Stimulated activated CD4-positive, alpha-beta T cell treated with anti-CD3 and anti-CD28 coated beads, Interleukin-1b, Interleukin-23, amount 100 ng/mL, for 4 hours (primary cell): ENCODE measurements around the gene IPO8.
A peak's percentile ranks its signal among the peaks of the same experiment; 100 is the strongest.

ENCODE experiments used
- DNase-seq, 2 donors: peaks; one replicate each; pipeline ENCODE4 v3.0.0-alpha.2; 2020; ENCODE audit warnings: low read depth in 2 of 2

The IPO8 gene

DNA sequence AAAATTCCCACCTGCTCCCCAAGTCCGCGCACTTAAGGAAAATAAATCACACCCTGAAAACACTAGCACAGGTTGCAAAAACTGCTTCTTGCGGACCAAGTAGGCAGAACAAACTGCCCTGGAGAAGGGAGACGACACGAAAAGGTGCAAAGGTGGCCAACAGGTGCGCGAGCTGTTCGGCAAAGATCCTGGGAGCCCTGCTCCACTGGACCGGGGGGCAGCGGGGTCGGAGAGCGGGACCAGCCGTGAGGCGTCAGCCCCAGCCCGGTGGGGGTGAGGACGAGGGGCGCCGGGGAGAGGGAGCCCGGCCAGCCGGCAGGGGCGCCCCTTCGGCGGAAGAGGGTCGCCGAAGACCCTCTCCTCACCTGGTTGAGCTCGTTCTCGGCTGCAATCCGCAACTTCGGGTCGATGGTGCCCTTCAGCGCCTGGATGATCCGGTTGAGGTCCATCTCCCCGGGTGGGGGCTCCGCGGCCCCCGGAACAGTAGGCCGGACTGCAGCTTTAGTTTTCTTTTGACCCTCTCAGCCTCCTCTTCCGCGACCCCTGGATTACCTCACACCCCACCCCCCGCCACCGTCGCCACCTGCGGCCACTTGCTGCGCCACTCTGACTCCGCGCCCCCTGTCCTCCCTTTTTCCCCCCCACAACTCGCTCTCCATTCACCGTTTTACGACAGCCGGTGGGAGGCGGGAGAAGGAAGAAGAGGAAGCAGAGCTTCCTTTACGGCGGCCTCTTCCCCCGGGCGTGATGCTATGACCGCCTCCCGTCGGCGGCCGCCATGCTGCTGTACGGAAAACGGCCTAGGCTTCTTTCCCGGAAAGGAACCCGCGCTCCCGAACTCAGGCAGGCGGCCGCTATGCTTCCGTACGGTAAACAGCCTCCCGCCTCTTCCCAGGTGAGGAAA lies at the start of gene IPO8:
Gene IPO8, minus strand, starts transcription at position 671 of the 904 bp plus-strand sequence. Its CDS starts 222 bp downstream, at position 449.
- DNase-seq: peak; percentile 76 to 81

DNA sequence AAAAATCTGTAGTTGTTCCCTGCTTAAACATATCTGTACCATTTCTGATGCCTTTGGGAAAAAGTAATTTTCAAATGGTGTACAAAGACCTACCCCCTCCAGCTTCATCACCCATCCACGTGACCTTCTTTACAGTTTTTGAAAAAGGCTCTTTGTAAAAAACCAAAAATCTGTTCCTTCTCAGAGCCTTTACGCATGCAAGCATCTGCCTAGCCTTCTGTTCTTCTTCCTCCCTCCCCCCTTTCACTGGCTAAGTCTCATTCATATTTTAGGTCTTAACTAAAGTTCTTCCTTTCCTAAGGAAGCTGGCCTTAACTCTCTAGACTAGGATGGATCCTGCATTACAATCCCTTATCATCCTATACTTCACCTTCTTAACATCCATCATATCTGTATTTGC lies 48.7 kb upstream of the IPO8 start:
- no peak for DNase-seq

DNA sequence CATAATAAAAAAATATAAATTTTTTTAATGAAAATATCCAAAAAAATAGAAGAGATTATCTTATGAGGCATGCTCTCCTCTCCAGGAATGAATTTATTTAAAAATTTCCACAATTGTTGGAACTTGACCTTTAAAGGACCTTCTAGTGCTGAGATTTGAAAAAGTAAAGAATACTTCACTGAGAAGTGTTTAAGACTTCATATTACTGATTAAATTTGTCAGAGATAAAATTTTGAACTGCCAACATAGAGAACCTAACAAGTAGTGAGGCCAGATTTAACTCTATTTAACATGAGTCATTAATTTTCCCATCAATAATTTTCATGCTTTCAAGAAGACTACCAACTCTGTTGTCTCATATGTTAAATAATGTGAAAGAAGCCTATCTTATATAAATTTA lies 44.6 kb upstream of the IPO8 start:
- DNase-seq: no peak

DNA sequence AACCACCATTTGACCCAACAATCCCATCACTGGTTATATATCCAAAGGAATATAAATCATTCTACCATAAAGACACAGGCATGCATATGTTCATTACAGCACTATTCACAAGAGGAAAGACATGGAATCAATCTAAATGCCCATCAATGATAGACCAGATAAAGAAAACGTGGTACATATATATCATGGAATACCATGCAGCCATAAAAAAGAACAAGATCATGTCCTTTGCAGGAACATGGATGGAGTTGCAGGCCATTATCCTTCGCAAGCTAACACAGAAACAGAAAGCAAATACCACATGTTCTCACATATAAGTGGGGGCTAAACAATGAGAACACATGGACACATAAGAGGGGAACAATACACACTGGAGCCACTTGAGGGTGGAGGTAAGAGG lies 43.4 kb upstream of the IPO8 start:
- DNase-seq: no peak

DNA sequence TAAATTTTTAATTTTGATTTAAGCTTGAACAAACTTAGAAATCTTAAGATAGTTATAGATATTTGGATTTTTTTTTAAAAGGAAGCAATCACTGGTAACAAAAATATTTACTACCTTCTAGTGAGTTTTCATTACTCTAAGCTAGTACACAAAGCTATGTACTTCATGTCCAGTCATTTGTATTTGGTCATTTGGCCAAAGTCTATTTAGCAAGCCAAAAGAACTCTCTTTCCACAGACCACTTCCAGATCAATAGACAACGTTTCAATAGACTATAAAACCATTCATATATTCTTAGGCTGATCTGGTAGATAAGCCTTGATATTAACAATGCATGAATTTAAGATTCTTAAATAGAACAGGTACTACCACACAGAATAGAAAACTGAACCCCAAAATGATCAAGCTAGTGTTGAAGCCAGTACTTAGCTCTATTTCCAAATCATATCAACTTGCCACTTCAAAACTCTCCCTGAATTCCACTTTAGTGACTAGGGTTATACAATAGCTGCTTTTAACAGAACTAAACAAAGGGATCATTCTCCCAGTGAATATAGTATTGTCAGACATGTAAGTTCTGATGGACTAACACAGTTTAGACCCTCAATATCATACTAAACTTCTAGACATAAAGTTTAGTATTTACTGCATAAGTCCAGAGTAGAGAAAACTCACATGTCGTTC lies 37.4 kb upstream of the IPO8 start:
- DNase-seq: no peak

DNA sequence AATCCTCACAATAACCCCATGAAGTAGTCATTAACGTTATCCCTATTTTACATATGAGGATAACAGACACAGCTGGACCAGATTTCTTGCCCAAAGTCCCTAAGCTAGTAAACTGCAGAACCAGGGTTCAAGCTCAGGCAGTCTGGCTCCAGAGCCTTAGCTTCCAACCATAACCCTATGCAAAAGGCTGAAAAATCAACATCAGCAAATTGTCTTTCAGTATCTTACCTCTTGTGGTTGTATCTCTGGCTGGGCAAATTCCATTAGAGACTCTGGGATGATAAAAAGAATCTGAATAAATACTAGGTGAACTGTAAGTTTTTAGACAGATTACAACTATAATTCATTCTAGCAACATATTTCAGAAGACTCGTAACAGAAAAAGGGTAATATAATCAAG lies 34.3 kb upstream of the IPO8 start:
- no peak for DNase-seq

DNA sequence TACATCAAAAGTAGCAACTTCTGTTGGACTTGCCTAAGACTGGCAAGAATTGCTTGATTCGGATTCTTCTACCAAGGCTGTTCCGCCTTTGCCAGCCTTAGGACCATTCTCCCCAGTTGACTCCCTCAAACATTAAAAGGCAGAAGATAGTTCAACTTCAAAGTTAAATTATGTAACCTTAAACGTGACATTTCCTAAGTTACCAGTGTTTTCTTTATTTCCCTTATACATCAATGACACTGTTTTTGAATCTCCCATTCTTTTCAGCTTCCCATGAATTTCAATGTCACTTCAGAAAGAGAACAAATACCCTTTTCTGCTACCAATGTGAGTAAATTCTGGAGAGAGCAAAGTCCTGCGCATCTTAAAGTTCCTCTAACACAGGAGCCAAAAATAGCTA lies 33.9 kb upstream of the IPO8 start:
- no peak for DNase-seq

DNA sequence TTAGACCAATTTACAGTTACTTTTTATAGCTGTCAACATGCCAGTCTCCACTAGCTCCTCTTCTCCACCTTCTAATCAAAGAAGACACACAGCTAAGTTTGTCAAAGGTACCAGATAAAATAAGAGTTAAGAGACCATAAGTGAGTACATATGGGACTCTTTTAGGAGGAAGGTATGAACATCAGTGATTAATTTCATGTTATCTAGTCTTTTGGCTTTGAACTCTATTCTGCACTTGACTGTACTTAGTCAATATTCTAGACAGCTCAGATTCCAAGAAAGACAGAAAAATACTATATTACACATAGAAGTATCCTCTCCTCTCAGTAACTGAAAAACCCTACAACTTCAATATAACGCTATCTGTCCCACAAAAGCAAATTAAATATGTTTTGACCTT lies 31.0 kb upstream of the IPO8 start:
- DNase-seq: no peak

DNA sequence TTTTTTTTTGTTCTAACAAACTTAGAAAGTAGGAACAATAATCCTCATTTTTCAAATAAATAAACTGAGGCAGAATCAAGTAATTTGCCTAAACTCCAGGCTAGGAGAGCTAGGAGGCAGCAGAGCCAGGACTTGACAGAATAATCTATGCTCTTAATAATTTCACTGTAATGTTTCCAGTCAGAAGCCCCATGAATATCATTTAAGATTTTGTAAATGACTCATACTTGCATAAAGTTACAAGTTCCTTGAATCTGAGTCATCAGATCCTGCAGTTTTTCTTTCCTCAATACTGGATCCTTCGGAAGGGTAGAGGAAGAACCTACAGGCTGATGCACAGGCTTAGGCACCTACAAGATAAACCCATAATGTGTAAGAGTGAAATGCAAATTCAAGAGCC lies 30.1 kb upstream of the IPO8 start:
- DNase-seq: no peak

DNA sequence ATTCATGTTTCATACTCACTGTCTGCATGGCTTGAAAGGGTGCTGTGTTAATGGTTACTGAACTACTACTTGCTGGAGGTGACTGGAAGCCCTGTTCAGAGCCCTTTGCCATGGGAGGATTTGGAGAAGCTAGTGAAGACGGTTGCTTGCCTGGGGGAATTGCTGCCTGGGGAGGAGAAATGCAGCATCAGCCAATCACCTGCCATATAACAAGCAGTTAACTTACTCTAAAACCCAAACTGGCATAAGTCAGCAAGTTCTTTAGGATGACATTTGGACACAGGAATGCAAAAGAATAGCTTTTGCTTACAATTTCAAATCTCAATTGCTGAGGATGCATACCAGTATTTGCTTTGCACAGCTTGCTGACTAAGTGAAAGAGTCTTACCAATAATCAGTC lies 23.4 kb upstream of the IPO8 start:
- DNase-seq: no peak

DNA sequence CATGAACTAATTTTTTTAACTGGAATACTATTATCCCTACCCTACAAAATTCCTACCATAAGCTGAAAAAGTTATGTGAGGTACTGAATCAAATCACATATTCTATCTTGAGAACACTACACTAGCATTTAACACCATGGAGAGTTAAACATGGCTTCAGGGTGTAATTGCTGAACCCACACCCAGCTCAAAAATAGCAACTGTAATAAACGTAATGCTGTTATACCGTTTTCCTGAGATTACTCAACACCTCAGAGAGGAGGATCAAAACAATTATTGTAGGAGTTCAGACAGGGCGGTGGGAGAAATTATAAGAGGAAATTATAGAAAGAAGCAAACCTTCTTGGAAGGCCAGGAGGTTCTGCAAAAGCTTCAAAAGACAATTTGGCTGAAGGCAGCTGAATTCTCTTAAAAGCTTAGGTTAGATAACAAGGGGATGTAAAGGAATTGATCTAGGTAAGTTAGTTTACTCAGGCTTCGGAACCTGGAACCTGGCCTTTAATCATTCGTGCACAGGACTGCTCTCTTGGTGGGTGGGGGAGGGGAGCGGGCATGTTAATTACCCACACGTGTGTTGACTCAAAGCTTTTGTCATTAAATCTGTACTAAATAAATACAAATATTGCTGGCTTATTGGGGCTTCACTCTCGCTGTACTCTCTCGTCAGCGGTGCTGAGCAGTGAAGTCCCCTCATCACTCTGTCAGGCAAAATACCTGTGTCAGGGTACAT lies 12.1 kb upstream of the IPO8 start:
- no peak for DNase-seq

DNA sequence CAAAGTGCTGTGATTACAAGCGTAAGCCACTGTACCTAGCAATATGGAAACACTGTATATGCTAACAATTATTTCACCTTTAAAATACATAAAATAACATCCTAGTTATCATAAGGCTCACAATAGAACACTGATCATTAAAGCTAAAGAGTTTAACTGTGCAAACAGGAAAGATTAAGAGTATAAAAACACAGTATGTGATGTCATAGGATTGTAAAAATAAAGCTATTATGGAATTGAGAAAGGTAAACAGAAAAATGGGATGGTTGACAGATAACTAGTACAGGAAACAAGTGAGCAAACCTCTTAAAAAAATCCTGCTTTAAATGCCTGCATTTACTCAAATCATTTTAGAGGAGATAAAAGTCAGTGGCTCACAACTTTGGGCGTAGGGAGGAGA lies 10.8 kb upstream of the IPO8 start:
- DNase-seq: no peak

DNA sequence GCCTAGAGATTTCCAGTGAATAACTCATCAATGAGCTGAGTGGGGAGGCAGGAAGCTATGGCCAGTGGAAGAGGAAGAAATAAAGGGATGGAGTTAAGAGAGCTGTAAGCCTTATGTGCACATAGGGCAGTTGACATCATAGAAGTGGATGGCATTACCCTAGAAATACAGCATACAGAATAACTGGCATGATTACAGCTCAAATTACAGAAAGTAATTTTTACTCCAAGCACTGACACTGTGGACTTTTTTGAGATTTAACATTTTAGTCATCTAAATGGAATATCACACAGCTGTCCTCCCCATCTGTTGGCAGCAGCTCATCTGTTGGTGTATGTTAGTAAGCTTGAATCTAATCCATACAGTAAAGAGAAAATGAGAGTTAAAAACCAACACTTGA lies 5.4 kb upstream of the IPO8 start:
- no peak for DNase-seq

DNA sequence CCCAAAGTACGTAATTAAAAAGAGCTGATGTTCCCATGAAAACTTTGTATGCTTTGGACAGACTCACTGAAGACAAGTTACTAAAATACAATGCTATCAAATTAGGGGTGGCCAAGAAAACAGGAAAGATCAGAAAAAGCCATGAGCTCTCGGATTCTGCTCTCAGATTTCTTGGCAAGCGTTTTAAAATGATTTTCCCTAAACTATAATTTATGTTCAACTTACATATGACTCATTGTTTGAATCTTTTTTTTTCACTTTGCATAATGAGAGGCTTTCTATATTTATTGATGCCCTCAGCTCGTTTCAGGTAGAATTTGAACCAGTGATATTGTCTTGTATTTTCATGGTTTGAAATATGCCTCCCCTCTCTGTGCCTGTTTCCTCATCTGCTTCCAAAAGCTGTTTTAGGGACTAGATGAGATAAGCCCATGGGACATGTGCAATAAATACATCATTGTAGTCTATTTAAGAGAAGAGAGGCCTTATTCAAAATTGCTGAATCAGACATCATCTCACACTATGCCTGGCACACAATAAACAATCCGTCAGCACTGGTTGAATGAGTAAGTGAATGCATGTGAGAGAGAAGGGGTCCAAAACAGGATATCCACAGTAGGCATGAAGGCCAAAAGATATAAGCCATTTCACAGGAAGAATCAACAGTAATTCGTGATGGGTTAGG lies 4.7 kb upstream of the IPO8 start:
- no peak for DNase-seq

DNA sequence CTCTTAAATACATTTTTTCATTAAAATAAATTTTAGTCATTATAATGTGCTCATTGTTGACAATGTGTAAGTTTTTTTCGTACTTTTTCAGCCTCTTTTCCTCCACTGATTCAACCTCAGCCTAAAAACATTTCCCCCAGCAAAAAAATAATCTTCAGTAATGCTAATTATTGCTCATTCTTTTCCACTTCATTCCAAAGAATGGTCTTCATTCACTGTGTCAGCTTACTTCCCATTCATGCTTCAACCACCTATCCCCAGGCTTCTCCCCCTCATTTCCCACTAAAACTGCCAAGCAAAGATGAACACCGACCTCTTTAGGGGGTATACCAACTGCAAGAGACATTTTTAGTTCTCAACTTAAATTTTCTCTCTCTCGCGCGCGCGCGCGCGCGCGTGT lies 2.7 kb upstream of the IPO8 start:
- DNase-seq: no peak

DNA sequence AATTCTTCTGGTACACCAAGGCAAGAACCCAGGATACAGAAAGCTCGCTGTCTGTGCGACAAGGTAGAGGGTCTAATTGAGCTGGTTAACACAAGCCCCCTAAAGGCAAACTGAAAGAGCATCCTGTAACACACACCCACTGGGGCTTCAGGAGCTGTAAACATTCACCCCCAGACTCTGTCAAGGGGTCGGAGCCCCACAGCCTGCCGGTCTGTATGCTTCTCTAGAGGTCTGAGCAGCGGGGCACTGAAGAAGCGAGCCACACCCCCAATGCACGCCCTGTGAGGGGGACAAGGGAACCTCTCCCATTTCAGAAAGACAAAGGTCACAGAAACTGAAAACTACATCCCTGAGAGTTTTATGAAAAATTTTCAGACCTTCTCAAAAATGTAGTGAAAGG lies 1.3 kb upstream of the IPO8 start:
- no peak for DNase-seq

DNA sequence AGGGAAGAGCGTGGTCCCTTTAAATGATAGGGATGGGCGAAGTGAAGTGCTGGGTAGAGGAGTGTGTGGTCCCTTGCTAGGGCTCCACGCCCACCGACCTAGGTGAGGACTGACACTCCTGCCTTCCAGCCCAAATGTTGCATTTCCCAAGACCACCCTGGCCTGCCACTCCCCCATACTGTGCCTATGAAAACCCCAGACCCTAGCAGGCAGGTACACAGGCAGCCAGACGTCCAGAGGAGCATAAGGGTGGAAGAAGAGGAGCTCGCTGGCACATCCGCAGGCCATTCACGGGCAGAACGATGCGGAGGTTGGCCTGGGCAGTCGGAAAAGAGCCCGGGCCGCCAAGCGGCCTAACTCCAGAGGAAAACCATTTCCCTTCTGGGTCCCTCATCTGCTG lies 817 bp upstream of the IPO8 start:
- DNase-seq: no peak

DNA sequence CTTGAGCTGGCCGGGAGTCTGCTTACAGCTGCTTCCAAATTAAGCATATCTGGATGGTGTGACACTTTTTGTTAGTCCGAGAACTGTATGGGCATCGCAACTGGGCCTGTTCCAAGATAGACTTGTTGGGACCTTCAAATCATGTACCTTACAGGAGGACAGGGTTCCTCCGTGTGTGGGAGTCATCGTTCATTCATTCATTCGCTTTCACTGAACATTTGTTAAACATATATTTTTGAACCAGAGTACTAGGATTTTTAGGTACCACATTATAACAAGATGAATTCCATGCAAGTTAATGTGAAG lies 387 bp upstream of the IPO8 start:
- no peak for DNase-seq

DNA sequence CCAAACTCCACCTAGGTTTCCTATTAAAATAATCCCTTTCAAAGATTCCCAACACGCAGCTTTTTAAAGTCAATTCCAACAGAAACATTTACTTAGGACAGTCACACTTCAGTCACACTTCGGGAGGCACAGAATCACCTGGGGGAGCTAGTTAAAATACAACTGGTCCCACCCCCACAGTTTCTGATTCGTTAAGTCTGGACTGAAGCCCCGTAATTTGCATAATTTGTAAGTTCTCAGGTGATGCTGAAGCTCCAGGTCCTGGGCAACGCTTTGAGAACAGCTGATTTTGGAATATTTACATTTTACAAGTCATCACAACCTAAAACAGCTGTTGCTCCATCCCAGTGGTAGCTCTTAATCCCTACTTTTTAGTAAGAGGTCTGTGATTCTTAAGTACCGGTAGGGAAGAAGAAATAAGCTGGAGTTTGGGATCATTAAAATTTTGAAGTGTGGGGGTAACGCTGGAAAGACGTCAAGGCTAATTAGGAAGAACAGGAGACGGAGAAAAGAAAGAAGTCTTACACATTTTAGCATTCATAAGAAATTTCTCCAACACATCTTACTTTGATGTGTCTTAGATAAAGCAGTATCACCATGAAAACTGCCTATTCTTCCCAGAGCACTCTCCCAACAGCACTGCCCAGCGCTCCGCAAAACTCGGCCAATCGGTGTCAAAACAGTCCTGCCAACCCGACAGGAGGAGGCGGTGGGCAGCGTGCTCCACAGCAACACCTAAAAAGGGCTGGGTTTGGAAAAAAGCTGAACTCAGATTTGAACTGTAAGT lies 1.1 kb downstream of the IPO8 start:
- peak; percentile 5 to 10 for DNase-seq

DNA sequence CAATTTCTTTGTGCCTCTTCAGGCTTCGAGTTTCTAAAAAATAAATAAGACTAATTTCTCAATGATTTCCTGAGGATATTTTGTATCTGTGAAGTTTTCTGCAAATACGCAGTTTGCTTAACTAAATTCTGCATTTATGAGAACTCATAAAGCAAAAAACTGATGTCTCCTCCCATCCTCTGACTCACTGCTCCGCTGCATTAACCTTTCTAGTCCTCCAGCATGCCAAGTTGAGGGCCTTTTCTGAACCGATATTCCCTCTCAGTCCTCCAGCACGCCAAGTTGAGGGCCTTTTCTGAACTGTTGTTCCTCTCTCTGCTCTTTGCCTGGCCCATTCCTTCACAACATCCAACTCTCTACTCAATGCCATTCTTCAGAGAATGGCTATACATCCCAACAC lies 3.2 kb downstream of the IPO8 start:
- no peak for DNase-seq

DNA sequence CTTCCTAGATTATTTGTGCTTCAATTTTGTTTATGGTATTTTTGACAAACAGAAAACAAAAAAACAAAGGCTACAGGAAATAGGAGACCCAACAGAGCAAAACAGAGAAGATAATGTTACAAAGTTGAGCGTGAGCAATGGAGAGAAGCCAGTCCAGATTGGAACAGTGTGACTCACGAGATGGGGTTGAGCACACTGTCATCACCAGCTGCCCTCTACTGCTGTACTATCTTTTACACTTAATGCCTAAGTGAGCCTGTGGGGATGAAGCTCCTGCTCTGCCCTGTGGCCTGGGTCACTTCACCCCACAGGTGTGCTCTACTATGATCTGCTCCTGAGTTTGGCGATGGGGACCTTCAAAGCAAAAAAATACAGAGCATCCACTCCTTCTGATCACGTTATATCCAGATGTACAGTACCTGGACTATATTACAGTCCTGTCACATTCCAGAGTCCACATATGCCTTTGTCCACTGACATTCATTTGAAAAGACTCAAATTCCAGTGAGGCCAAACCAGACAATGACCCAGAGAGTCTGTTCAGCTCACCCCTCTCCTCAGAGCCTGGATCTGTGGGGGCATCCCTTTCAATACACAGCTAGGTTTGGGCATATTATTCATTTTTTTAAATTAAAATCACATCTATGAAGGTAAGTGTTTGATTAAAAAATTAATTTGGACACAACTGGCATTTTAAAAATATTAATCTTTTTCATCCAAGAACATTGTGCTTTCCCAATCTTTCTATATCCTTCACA lies 4.4 kb downstream of the IPO8 start:
- no peak for DNase-seq
